Bronchial epithelial cell (primary cell): Measurements from ENCODE around the gene KSR1. TPM values are rescaled to one million over a fixed set of nuclear protein-coding genes. Genes with fewer than 3 reads are reported as not detected.

Experiments used
- DNase-seq: peaks from one replicate; pipeline ENCODE4 v3.0.0-alpha.2; 2010; ENCODE audit warnings: low read depth
- FAIRE-seq: peaks from 2 replicates; lab custom pipeline; 2011; peaks lifted over from hg19 to GRCh38; lab: Jason Lieb, UNC
- H3K27me3 ChIP-seq: 2 replicates; pipeline ENCODE4 v1.5.1; 2011; ENCODE audit warnings: low read length; ENCODE audit not compliant: control insufficient read depth, insufficient read depth
- H3K36me3 ChIP-seq: 2 replicates; pipeline ENCODE4 v1.5.1; 2011; ENCODE audit warnings: low read length; ENCODE audit not compliant: control insufficient read depth, insufficient read depth
- H3K4me3 ChIP-seq: 2 replicates; pipeline ENCODE4 v1.5.1; 2011; ENCODE audit warnings: mild to moderate bottlenecking, low read depth, low read length, control low read depth
- CTCF ChIP-seq: IDR thresholded peaks from 2 replicates; pipeline ENCODE4 v1.5.1; 2011; ENCODE audit warnings: mild to moderate bottlenecking, moderate library complexity, low read length, control low read depth, inconsistent platforms; ENCODE audit not compliant: insufficient read depth, severe bottlenecking
- total RNA-seq: library from RNA; depleted of rRNA; stranded (reverse); fragments of >200 nt; gene quantifications from 2 replicates; pipeline ENCODE4 v1.2.1, GENCODE V29; 2014

KSR1 gene
- total RNA-seq, 1 donor from 2014 or later: 0.53 TPM

- no peak overlapping the region for H3K4me3 ChIP-seq
- no peaks in the 10 kb centered on the region for H3K36me3 ChIP-seq
- H3K27me3 ChIP-seq: no peaks in the 10 kb centered on the region
- DNase-seq (no peak), FAIRE-seq (no peak)
- TF ChIP-seq CTCF: no peak
Measured at GRCh38 chr17:27576477-27577083, 120.3 kb downstream of the KSR1 start.

GRCh38 chr17:27577121-27577761 lies 121.0 kb downstream of the KSR1 start:
- peak; percentile 24 for DNase-seq

GRCh38 chr17:27577884-27578717 lies 121.9 kb downstream of the KSR1 start:
- DNase-seq: no peak
- Histone ChIP-seq H3K36me3 (no peaks in the 10 kb centered on the region), H3K27me3 (no peaks in the 10 kb centered on the region), H3K4me3 (no peak overlapping the region)
- no peak for TF ChIP-seq CTCF
- FAIRE-seq: no peak

More at GRCh38 chr17:27577121-27577761, 121.0 kb downstream of the KSR1 start:
- no peaks in the 10 kb centered on the region for H3K36me3 ChIP-seq
- no peaks in the 10 kb centered on the region for H3K27me3 ChIP-seq
- H3K4me3 ChIP-seq: no peak overlapping the region
- TF ChIP-seq CTCF: no peak
- FAIRE-seq: no peak

GRCh38 chr17:27578718-27579085 lies 122.5 kb downstream of the KSR1 start:
- TF ChIP-seq CTCF: peak; percentile 5
- DNase-seq (peak; percentile 26), FAIRE-seq (no peak)
- Histone ChIP-seq H3K36me3 (no peaks in the 10 kb centered on the region), H3K4me3 (no peak overlapping the region), H3K27me3 (no peaks in the 10 kb centered on the region)

GRCh38 chr17:27579304-27579703 lies 123.1 kb downstream of the KSR1 start:
- no peaks in the 10 kb centered on the region for H3K36me3 ChIP-seq
- FAIRE-seq: no peak

More at GRCh38 chr17:27579304-27579703, 123.1 kb downstream of the KSR1 start:
- no peaks in the 10 kb centered on the region for H3K27me3 ChIP-seq
- no peak for DNase-seq
- H3K4me3 ChIP-seq: no peak overlapping the region
- no peak for TF ChIP-seq CTCF
